SK-N-SH treated with all-trans-retinoic acid at 6 μM for 48 hours (cell line): ENCODE measurements around the gene RPA1.

ENCODE experiments used
- CREB5 ChIP-seq: fragments of 250-450 bp; sonication (Bioruptor Pico); IDR thresholded peaks from 2 replicates; pipeline ENCODE4 v1.5.1; 2020; ENCODE audit warnings: low read depth, mild to moderate bottlenecking, moderate library complexity
- CSRNP3 ChIP-seq: fragments of 250-450 bp; sonication (Bioruptor Pico); IDR thresholded peaks from 2 replicates; pipeline ENCODE4 v1.5.1; 2021; ENCODE audit warnings: mild to moderate bottlenecking, moderate library complexity
- GLIS3 ChIP-seq: fragments of 250-450 bp; sonication (Bioruptor Pico); IDR thresholded peaks from 2 replicates; pipeline ENCODE4 v1.5.0; 2020; ENCODE audit warnings: mild to moderate bottlenecking, moderate library complexity
- PATZ1 ChIP-seq: fragments of 250-450 bp; sonication (Bioruptor Pico); IDR thresholded peaks from 2 replicates; pipeline ENCODE4 v1.8.0; 2020; ENCODE audit warnings: mild to moderate bottlenecking, moderate library complexity, borderline replicate concordance
- TCF4 ChIP-seq: fragments of 250-450 bp; sonication (Bioruptor Pico); IDR thresholded peaks from 2 replicates; pipeline ENCODE4 v1.8.0; 2021; ENCODE audit warnings: mild to moderate bottlenecking, moderate library complexity, borderline replicate concordance
- ZFP3 ChIP-seq: fragments of 250-450 bp; sonication (Bioruptor Pico); IDR thresholded peaks from 2 replicates; pipeline ENCODE4 v1.5.0; 2020; ENCODE audit warnings: mild to moderate bottlenecking, moderate library complexity
- ZFP30 ChIP-seq: fragments of 450-650 bp; formaldehyde crosslinking; IDR thresholded peaks from 2 replicates; pipeline ENCODE4 v1.5.0; 2022; ENCODE audit warnings: mild to moderate bottlenecking, moderate library complexity

- TF ChIP-seq ZFP3 (no peak), ZFP30 (CRISPR knock-in tag) (no peak), PATZ1 (CRISPR knock-in tag) (no peak), TCF4 (no peak), CSRNP3 (CRISPR knock-in tag) (no peak), CREB5 (no peak), GLIS3 (no peak)
These were observed 43.9 kb upstream of the RPA1 start for GRCh38 chr17:1785930-1786329.
